ENCODE results near the gene SLC45A2. TPM values are rescaled to one million over a fixed set of nuclear protein-coding genes. Genes with fewer than 3 reads are reported as not detected.

SLC45A2 gene
- total RNA-seq, 1 experiment from 2014 or later = not detected

- Histone ChIP-seq H2BK5ac (ENCODE audit: insufficient read length, low read length) (no peak overlapping the region), H3T11ph (ENCODE audit: low read length) (no peak overlapping the region), H2BK20ac (ENCODE audit: low read depth, low read length, poor library complexity, severe bottlenecking) (no peak overlapping the region), H3K9ac (ENCODE audit: extremely low read depth, insufficient read length, low read length) (no peak overlapping the region), H4K91ac (ENCODE audit: insufficient read length, low read depth, low read length) (no peak overlapping the region), H3K27ac (ENCODE audit: insufficient read length, low read depth, low read length) (no peak overlapping the region), H3K18ac (ENCODE audit: insufficient read length, low read depth, low read length) (no peak overlapping the region), H3K14ac (ENCODE audit: insufficient read depth, low read length) (no peak overlapping the region), H3K4ac (ENCODE audit: low read depth, low read length) (no peak overlapping the region), H2AFZ (ENCODE audit: low read length) (no peak overlapping the region), H4K8ac (replicated peaks; ENCODE audit: insufficient read length, low read depth, low read length) (no peak overlapping the region), H3K23me2 (ENCODE audit: insufficient read length, low read depth, low read length, poor library complexity, severe bottlenecking) (no peaks in the 10 kb centered on the region), H4K5ac (ENCODE audit: insufficient read length, low read depth, low read length) (no peak overlapping the region), H3K9me3 (ENCODE audit: control insufficient read depth, low read depth, low read length) (no peaks in the 10 kb centered on the region), H2AK5ac (ENCODE audit: insufficient read length, low read length) (no peak overlapping the region), H3K27me3 (ENCODE audit: insufficient read depth, low read length) (no peaks in the 10 kb centered on the region), H3K79me1 (ENCODE audit: insufficient read depth, low read depth, low read length, poor library complexity, severe bottlenecking) (no peaks in the 10 kb centered on the region), H3K56ac (ENCODE audit: insufficient read length, low read depth, low read length) (no peak overlapping the region), H2BK15ac (ENCODE audit: low read depth, low read length) (no peak overlapping the region), H4K20me1 (ENCODE audit: control insufficient read depth, insufficient read depth, insufficient read length) (no peaks in the 10 kb centered on the region), H3K79me2 (ENCODE audit: insufficient read depth, low read length) (no peaks in the 10 kb centered on the region), H2BK120ac (ENCODE audit: low read depth, low read length, poor library complexity, severe bottlenecking) (no peak overlapping the region), H3K4me2 (ENCODE audit: insufficient read depth, insufficient read length, low read length) (no peak overlapping the region), H3K23ac (ENCODE audit: insufficient read length, low read depth, low read length) (no peak overlapping the region), H2BK12ac (ENCODE audit: insufficient read length, low read depth, low read length) (no peak overlapping the region), H3K4me1 (ENCODE audit: insufficient read depth, low read length) (no peaks in the 10 kb centered on the region)
- Mint-ChIP-seq H3K36me3 (ENCODE audit: insufficient read depth in 1 of 3, low read depth in 3 of 3) (peaks cover 0 to 12% (median 4%) of the 10 kb centered on the region in 3 experiments; a peak in 4 of 7 replicates), H3K27ac (no peak overlapping the region), H3K4me3 (no peak overlapping the region), H3K4me1 (peaks cover 4 to 5% of the 10 kb centered on the region in 2 experiments; a peak in 1 of 4 replicates), H3K27me3 (ENCODE audit: low read depth) (no peaks in the 10 kb centered on the region), H3K9me3 (no peaks in the 10 kb centered on the region)
- DNase-seq = no peak
- TF ChIP-seq CTCF (conservative IDR thresholded peaks at IDR 0.05) = no peak
- WGBS (ENCODE audit: extremely low coverage, insufficient read length, low lambda C conversion rate) = no CpG with 5 or more reads among the region's 1 CpG
These were observed 10.4 kb upstream of the SLC45A2 start for GRCh38 chr5:33994845-33995244.
